ENCODE results near the gene LRTM1. TPM values are rescaled to one million over a fixed set of nuclear protein-coding genes. Genes with fewer than 3 reads are reported as not detected.

The LRTM1 gene
- total RNA-seq, 1 experiment from 2014 or later: not detected

GRCh38 chr3:54914180-54914579, 13.7 kb downstream of the LRTM1 start:
- no peaks in the 10 kb centered on the region for H3K79me2 ChIP-seq (ENCODE audit: insufficient read depth, low read length)

More at GRCh38 chr3:54914180-54914579, 13.7 kb downstream of the LRTM1 start:
- Histone ChIP-seq H3K9ac (ENCODE audit: low read length) (no peak overlapping the region), H3K9me3 (ENCODE audit: control insufficient read depth in 1 of 2, insufficient read depth in 1 of 2, low read depth in 1 of 2, low read length in 2 of 2) (peaks cover 0 to 5% of the 10 kb centered on the region in 2 experiments; a peak in 1 of 4 replicates), H3K4me1 (ENCODE audit: control insufficient read depth in 1 of 2, insufficient read depth in 2 of 2, low read length in 2 of 2) (no peaks in the 10 kb centered on the region), H3K27ac (ENCODE audit: low read depth, low read length) (no peak overlapping the region), H3K27me3 (ENCODE audit: insufficient read depth, low read length) (no peaks in the 10 kb centered on the region), H3K4me3 (replicated peaks in 1 of 2; ENCODE audit: low read depth in 1 of 2, low read length in 2 of 2) (no peak overlapping the region), H3K36me3 (ENCODE audit: control insufficient read depth in 1 of 2, insufficient read depth in 2 of 2, low read length in 2 of 2) (no peaks in the 10 kb centered on the region), H3K4me2 (ENCODE audit: low read length) (no peak overlapping the region), H2AFZ (ENCODE audit: low read depth, low read length, poor library complexity, severe bottlenecking) (no peak overlapping the region), H3K9me2 (ENCODE audit: insufficient read depth) (no peaks in the 10 kb centered on the region), H4K20me1 (ENCODE audit: insufficient read depth) (no peaks in the 10 kb centered on the region)
- no TSS peak for BruUV-seq (replicated peaks)
- DNase-seq (ENCODE audit: low read depth, low spot score) (no peak), ATAC-seq (no peak)
- ChIA-PET POLR2A (no interaction called here), CTCF (no interaction called here), RAD21 (ENCODE audit: low non-redundant PET in 1 of 2, low total read pairs in 2 of 2, uncharacterized antibody in 2 of 2, unreplicated experiment in 2 of 2) (no interaction called here)
- no peak for TF ChIP-seq RAD21 (IDR thresholded peaks at IDR 0.05; ENCODE audit: low read depth)
- no peak for TF ChIP-seq TCF7L2 (IDR thresholded peaks at IDR 0.05; ENCODE audit: borderline replicate concordance, extremely low read depth, insufficient read depth, insufficient read length)
- no peak for TF ChIP-seq YY1 (IDR thresholded peaks at IDR 0.05; ENCODE audit: extremely low read depth, insufficient replicate concordance, low read depth, low read length)
- TF ChIP-seq ZNF274 (IDR thresholded peaks at IDR 0.05; ENCODE audit: low read depth, low read length): no peak
- no peak for TF ChIP-seq FOSL1 (IDR thresholded peaks at IDR 0.05; ENCODE audit: low read depth)
- TF ChIP-seq MAX (IDR thresholded peaks at IDR 0.05): no peak
- TF ChIP-seq ZBTB33 (IDR thresholded peaks at IDR 0.05; ENCODE audit: extremely low read depth, insufficient replicate concordance, low read length): no peak
- no peak for TF ChIP-seq JUND (IDR thresholded peaks at IDR 0.05)
- TF ChIP-seq EGR1 (IDR thresholded peaks at IDR 0.05; ENCODE audit: low read depth): no peak
- no peak for TF ChIP-seq REST (IDR thresholded peaks at IDR 0.05; ENCODE audit: low read depth)
- TF ChIP-seq SP1 (IDR thresholded peaks at IDR 0.05; ENCODE audit: low read depth): no peak
- TF ChIP-seq EZH2phosphoT487 (IDR thresholded peaks at IDR 0.05; ENCODE audit: borderline replicate concordance): no peak
- TF ChIP-seq CEBPB (IDR thresholded peaks at IDR 0.05; ENCODE audit: low read depth): no peak
- TF ChIP-seq ELF1 (IDR thresholded peaks at IDR 0.05; ENCODE audit: borderline replicate concordance, low read depth): no peak
- no peak for TF ChIP-seq POLR2AphosphoS5 (IDR thresholded peaks at IDR 0.05; ENCODE audit: low read depth, low read length)
- TF ChIP-seq POLR2A (IDR thresholded peaks at IDR 0.05; ENCODE audit: borderline replicate concordance, extremely low read depth, insufficient read depth, insufficient read length): no peak
- intact Hi-C loops (cut with micrococcal nuclease): no loop called here

Measured in HCT116 (cell line).